Neural crest cell (in vitro differentiated cells): Measurements from ENCODE around the gene PRR5L. TPM values are rescaled to one million over a fixed set of nuclear protein-coding genes. Genes with fewer than 3 reads are reported as not detected.

Source experiments
- DNase-seq: peaks from one replicate; pipeline ENCODE4 v3.0.0; 2021; ENCODE audit warnings: low read depth, mixed read lengths, low spot score
- H3K27ac Mint-ChIP-seq: one replicate; pipeline ENCODE4 v1.8.0; 2021; ENCODE audit warnings: mild to moderate bottlenecking, mixed read lengths; ENCODE audit not compliant: unreplicated experiment
- H3K27me3 Mint-ChIP-seq: 2 replicates; pipeline ENCODE4 v1.8.0; 2021; ENCODE audit warnings: low read depth, mild to moderate bottlenecking, mixed read lengths
- H3K36me3 Mint-ChIP-seq: 2 replicates; pipeline ENCODE4 v1.8.0; 2021; ENCODE audit warnings: low read depth, mild to moderate bottlenecking, mixed read lengths
- H3K4me1 Mint-ChIP-seq: 2 replicates; pipeline ENCODE4 v1.8.0; 2021; ENCODE audit warnings: mixed read lengths
- H3K4me3 Mint-ChIP-seq: one replicate; pipeline ENCODE4 v1.8.0; 2021; ENCODE audit warnings: mild to moderate bottlenecking, mixed read lengths
- H3K9me3 Mint-ChIP-seq: 2 replicates; pipeline ENCODE4 v1.8.0; 2021; ENCODE audit warnings: mixed read lengths
- total RNA-seq: library from RNA; stranded (reverse); gene quantifications from 2 replicates; pipeline ENCODE4 v1.2.1, GENCODE V29; 2021
- TF ChIP-seq, protein P1 (sequence below): fragments of 200-600 bp; sonication (generic); conservative IDR thresholded peaks from 2 replicates; pipeline ENCODE4 v1.5.0; 2021; ENCODE audit warnings: antibody characterized with exemption, mild to moderate bottlenecking

PRR5L gene
- total RNA-seq, 1 donor from 2014 or later, result 6.6 TPM

DNA sequence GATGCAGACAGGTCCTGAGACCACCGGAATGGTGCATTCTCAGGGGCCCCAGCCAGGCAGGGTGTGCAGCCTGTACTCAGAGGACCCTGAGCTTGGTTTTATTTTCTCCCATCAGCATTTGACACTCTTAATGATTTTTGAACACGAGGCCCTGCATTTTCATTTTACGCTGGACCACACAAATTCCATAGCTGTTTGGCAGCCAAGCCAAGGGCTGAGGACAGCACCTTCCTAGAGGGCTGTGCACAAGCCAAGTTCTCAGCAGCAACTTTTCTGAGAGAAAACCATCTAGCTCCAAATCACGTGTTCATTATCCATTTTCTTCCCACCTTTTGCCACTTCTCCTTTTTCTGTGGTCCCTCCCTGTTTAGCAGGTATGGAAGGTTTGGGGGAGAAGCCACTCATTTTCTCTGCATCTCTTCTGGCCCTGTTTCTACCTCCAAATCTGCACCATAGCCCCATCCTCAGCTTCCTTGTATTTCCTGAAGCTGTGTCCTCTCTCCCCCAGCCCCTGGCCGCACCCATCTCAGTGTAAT is 153.5 kb downstream of the PRR5L start:
- Mint-ChIP-seq H3K4me1 (peaks cover 29% of the 10 kb centered on the region), H3K9me3 (peaks cover 2% of the 10 kb centered on the region), H3K27me3 (no peaks in the 10 kb centered on the region), H3K4me3 (no peak overlapping the region), H3K27ac (peak overlapping the region; percentile 37), H3K36me3 (peaks cover 13% of the 10 kb centered on the region)
- no peak for DNase-seq
- TF ChIP-seq, protein P1, sequence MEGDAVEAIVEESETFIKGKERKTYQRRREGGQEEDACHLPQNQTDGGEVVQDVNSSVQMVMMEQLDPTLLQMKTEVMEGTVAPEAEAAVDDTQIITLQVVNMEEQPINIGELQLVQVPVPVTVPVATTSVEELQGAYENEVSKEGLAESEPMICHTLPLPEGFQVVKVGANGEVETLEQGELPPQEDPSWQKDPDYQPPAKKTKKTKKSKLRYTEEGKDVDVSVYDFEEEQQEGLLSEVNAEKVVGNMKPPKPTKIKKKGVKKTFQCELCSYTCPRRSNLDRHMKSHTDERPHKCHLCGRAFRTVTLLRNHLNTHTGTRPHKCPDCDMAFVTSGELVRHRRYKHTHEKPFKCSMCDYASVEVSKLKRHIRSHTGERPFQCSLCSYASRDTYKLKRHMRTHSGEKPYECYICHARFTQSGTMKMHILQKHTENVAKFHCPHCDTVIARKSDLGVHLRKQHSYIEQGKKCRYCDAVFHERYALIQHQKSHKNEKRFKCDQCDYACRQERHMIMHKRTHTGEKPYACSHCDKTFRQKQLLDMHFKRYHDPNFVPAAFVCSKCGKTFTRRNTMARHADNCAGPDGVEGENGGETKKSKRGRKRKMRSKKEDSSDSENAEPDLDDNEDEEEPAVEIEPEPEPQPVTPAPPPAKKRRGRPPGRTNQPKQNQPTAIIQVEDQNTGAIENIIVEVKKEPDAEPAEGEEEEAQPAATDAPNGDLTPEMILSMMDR, result no peak

DNA sequence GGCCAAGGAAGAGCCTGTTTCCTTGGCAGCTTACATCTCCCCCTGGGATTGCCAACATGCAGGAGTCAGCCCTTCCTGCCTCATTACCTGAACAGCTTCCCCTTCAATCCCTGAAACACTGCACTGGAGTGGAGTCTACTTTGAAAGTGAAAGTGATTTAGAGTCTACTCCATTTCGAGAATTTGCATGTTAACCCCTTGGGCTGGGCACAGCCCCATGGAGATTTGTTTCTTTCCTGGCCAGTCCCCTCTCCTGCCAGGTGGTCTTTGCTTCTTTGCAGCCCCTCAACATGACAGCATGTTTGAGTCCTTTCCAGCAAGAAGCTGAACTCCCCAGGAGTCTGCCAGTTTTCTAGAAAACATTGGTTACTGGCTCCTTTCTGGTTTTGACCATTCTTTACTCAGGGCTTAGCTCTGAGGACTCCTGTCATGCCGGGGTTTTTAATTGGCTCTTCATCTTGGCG is 154.1 kb downstream of the PRR5L start:
- TF ChIP-seq, protein P1, result no peak
- Mint-ChIP-seq H3K27me3 (no peaks in the 10 kb centered on the region), H3K27ac (no peak overlapping the region), H3K4me3 (no peak overlapping the region), H3K9me3 (peaks cover 2% of the 10 kb centered on the region), H3K36me3 (peaks cover 13% of the 10 kb centered on the region), H3K4me1 (peaks cover 34% of the 10 kb centered on the region)
- DNase-seq, result no peak

DNA sequence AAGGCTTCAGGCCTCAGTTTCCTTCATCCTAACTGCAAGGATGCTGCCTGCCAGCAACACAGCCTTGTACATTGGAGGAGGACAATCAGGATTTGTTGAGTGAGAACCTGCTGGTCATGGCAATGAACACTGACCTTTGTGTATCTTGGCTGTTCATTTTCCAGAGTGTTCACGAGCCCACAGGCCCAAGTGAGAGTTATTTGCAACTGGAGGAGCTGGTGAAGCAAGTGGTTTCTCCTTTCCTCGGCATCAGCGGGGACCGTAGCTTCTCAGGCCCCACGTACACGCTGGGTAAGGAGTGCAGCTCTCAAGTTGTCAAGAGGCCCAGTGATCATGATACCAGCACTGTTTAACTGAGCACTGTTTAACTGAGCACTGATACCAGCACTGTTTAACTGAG is 155.0 kb downstream of the PRR5L start:
- H3K4me3 Mint-ChIP-seq, result no peak overlapping the region
- peaks cover 43% of the 10 kb centered on the region for H3K4me1 Mint-ChIP-seq
- TF ChIP-seq, protein P1, result no peak
- H3K27me3 Mint-ChIP-seq, result no peaks in the 10 kb centered on the region
- no peaks in the 10 kb centered on the region for H3K9me3 Mint-ChIP-seq
- no peak overlapping the region for H3K27ac Mint-ChIP-seq
- DNase-seq, result no peak
- H3K36me3 Mint-ChIP-seq, result peaks cover 13% of the 10 kb centered on the region

DNA sequence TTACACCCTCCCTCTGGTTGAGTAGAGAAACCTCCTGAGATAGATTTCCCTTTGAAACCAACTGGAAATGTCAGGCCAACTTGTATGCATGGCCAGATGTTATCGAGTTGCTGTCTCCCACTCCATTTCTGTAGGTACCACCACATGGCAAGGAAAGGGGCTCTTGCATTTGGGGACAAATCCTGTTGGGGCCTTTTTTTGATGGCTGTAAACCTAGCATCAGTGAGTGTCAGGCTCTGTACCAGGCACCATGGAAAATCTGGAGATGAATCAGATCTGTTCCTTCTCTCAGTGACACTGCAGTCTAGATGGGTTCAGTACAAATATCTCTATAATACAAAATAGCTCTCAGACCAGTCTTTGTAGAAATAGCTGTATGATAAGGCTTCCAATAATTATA is 155.6 kb downstream of the PRR5L start:
- Mint-ChIP-seq H3K27ac (no peak overlapping the region), H3K27me3 (no peaks in the 10 kb centered on the region), H3K4me3 (no peak overlapping the region), H3K36me3 (peaks cover 13% of the 10 kb centered on the region), H3K9me3 (no peaks in the 10 kb centered on the region), H3K4me1 (peaks cover 49% of the 10 kb centered on the region)
- no peak for DNase-seq
- TF ChIP-seq, protein P1, result no peak

DNA sequence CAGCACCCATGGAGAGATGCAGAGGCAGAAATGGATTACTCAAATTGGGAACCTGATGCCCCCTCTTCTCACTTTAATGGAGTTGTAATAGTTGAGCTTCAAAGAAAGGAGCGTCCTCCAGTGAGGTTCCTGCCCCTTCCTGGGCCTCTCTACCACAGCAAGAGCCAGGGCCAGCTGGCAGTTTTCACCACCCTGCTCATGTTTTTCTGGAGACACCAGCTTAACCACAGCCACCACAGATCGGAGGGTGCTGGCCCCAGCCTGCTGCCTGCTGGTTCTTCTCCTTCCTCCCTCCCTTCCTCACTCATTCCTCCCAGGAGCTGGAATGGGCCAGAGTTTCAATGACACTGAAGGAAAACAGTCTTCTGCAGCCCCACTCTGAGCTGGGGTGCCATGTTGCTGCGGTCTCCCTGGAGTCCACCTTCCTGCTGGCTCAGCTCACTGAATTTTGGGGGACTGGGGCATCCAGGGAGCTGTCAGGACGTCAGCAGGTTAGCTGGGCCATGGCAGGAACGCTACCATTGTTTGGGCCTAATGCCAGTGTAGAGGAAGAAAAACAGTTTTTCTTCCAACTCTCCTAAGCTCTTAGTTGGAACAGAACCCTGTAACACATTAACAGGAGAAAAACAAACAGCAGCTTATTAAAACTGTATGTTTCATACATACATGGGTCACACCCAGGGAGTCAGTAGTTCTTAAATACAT is 156.3 kb downstream of the PRR5L start:
- TF ChIP-seq, protein P1, result no peak
- Mint-ChIP-seq H3K27ac (peak overlapping the region; percentile 41), H3K4me3 (no peak overlapping the region), H3K36me3 (peaks cover 13% of the 10 kb centered on the region), H3K4me1 (peaks cover 55% of the 10 kb centered on the region), H3K9me3 (no peaks in the 10 kb centered on the region), H3K27me3 (no peaks in the 10 kb centered on the region)
- DNase-seq, result no peak
